ENCODE data around the gene GLI3.

GLI3 gene

GRCh38 chr7:42151309-42151708 lies 85.7 kb downstream of the GLI3 start (continued):
- TF ChIP-seq ZNF549 (tag by site-specific recombination; IDR thresholded peaks at IDR 0.05): no peak

DNA sequence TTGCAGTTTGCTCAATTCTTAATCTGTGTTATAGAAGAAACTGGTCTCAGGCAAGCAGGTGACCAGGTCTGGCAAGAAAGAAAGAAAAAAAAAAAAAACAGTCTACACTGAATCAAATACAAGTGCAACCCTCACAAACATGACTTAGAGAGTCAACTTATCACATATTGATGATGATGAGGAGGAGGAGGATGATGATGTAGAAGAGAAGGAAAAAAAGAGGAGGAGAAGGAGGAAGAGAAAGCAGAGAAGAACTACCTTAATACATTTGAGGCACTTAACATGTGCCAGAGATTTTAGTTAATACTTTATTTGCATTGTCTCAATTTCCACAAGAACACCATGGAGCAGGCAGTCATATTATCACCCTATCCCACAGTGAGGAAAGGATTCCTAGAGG lies 91.5 kb downstream of the GLI3 start:
- no peaks in the 10 kb centered on the region for H3K9me3 ChIP-seq (ENCODE audit: control insufficient read depth, insufficient read depth, low read depth, low read length)
- ChIA-PET POLR2A (no interaction called here), CTCF (no interaction called here)
- H3K4me3 ChIP-seq (ENCODE audit: low read depth, low read length): no peak overlapping the region
- TF ChIP-seq ZNF366 (tag by site-specific recombination; conservative IDR thresholded peaks at IDR 0.05) (peak; percentile 33; the same call in 1 of the 2 replicates), ZNF488 (tag by site-specific recombination; IDR thresholded peaks at IDR 0.05) (no peak), ZNF777 (tag by site-specific recombination; IDR thresholded peaks at IDR 0.05; ENCODE audit: borderline replicate concordance) (no peak), ZNF302 (tag by site-specific recombination; IDR thresholded peaks at IDR 0.05; ENCODE audit: low read depth) (no peak), ZNF221 (tag by site-specific recombination; IDR thresholded peaks at IDR 0.05; ENCODE audit: borderline replicate concordance) (no peak)
- TF ChIP-seq, protein P1, sequence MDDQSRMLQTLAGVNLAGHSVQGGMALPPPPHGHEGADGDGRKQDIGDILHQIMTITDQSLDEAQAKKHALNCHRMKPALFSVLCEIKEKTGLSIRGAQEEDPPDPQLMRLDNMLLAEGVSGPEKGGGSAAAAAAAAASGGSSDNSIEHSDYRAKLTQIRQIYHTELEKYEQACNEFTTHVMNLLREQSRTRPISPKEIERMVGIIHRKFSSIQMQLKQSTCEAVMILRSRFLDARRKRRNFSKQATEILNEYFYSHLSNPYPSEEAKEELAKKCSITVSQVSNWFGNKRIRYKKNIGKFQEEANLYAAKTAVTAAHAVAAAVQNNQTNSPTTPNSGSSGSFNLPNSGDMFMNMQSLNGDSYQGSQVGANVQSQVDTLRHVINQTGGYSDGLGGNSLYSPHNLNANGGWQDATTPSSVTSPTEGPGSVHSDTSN (CRISPR knock-in tag; IDR thresholded peaks at IDR 0.05): no peak
- TF ChIP-seq, protein P2, sequence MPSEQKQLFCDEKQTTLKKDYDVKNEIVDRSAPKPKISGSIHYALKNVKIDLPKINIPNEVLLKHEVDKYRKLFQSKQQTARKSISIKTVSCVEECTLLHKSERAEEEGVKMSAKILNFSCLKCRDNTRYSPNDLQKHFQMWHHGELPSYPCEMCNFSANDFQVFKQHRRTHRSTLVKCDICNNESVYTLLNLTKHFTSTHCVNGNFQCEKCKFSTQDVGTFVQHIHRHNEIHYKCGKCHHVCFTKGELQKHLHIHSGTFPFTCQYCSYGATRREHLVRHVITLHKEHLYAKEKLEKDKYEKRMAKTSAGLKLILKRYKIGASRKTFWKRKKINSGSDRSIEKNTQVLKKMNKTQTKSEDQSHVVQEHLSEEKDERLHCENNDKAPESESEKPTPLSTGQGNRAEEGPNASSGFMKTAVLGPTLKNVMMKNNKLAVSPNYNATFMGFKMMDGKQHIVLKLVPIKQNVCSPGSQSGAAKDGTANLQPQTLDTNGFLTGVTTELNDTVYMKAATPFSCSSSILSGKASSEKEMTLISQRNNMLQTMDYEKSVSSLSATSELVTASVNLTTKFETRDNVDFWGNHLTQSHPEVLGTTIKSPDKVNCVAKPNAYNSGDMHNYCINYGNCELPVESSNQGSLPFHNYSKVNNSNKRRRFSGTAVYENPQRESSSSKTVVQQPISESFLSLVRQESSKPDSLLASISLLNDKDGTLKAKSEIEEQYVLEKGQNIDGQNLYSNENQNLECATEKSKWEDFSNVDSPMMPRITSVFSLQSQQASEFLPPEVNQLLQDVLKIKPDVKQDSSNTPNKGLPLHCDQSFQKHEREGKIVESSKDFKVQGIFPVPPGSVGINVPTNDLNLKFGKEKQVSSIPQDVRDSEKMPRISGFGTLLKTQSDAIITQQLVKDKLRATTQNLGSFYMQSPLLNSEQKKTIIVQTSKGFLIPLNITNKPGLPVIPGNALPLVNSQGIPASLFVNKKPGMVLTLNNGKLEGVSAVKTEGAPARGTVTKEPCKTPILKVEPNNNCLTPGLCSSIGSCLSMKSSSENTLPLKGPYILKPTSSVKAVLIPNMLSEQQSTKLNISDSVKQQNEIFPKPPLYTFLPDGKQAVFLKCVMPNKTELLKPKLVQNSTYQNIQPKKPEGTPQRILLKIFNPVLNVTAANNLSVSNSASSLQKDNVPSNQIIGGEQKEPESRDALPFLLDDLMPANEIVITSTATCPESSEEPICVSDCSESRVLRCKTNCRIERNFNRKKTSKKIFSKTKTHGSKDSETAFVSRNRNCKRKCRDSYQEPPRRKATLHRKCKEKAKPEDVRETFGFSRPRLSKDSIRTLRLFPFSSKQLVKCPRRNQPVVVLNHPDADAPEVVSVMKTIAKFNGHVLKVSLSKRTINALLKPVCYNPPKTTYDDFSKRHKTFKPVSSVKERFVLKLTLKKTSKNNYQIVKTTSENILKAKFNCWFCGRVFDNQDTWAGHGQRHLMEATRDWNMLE (tag by site-specific recombination; conservative IDR thresholded peaks at IDR 0.05; ENCODE audit: low read depth): no peak
- TF ChIP-seq, protein P3, sequence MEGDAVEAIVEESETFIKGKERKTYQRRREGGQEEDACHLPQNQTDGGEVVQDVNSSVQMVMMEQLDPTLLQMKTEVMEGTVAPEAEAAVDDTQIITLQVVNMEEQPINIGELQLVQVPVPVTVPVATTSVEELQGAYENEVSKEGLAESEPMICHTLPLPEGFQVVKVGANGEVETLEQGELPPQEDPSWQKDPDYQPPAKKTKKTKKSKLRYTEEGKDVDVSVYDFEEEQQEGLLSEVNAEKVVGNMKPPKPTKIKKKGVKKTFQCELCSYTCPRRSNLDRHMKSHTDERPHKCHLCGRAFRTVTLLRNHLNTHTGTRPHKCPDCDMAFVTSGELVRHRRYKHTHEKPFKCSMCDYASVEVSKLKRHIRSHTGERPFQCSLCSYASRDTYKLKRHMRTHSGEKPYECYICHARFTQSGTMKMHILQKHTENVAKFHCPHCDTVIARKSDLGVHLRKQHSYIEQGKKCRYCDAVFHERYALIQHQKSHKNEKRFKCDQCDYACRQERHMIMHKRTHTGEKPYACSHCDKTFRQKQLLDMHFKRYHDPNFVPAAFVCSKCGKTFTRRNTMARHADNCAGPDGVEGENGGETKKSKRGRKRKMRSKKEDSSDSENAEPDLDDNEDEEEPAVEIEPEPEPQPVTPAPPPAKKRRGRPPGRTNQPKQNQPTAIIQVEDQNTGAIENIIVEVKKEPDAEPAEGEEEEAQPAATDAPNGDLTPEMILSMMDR (tag by site-specific recombination; IDR thresholded peaks at IDR 0.05): no peak
- TF ChIP-seq, protein P4, sequence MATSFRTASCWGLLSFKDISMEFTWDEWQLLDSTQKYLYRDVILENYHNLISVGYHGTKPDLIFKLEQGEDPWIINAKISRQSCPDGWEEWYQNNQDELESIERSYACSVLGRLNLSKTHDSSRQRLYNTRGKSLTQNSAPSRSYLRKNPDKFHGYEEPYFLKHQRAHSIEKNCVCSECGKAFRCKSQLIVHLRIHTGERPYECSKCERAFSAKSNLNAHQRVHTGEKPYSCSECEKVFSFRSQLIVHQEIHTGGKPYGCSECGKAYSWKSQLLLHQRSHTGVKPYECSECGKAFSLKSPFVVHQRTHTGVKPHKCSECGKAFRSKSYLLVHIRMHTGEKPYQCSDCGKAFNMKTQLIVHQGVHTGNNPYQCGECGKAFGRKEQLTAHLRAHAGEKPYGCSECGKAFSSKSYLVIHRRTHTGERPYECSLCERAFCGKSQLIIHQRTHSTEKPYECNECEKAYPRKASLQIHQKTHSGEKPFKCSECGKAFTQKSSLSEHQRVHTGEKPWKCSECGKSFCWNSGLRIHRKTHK (tag by site-specific recombination; IDR thresholded peaks at IDR 0.05): no peak
- TF ChIP-seq, protein P5, sequence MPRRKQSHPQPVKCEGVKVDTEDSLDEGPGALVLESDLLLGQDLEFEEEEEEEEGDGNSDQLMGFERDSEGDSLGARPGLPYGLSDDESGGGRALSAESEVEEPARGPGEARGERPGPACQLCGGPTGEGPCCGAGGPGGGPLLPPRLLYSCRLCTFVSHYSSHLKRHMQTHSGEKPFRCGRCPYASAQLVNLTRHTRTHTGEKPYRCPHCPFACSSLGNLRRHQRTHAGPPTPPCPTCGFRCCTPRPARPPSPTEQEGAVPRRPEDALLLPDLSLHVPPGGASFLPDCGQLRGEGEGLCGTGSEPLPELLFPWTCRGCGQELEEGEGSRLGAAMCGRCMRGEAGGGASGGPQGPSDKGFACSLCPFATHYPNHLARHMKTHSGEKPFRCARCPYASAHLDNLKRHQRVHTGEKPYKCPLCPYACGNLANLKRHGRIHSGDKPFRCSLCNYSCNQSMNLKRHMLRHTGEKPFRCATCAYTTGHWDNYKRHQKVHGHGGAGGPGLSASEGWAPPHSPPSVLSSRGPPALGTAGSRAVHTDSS (tag by site-specific recombination; IDR thresholded peaks at IDR 0.05): peak; percentile 90
- H3K27ac ChIP-seq (ENCODE audit: extremely low read depth, low read depth, low read length): no peak overlapping the region
- H3K36me3 ChIP-seq (ENCODE audit: control insufficient read depth in 2 of 2, insufficient read depth in 1 of 2, low read length in 2 of 2): peaks cover 3 to 10% of the 10 kb centered on the region in 2 experiments; a peak in 2 of 3 replicates
- H3K4me1 ChIP-seq (ENCODE audit: control insufficient read depth, insufficient read depth, low read length): peaks cover 14% of the 10 kb centered on the region
